AG04450 (cell line): ENCODE measurements around the gene DNAJC7. TPM values are rescaled to one million over a fixed set of nuclear protein-coding genes. Genes with fewer than 3 reads are reported as not detected.

ENCODE experiments used
- CTCF ChIA-PET: fragments of 300-600, 350-600 bp; formaldehyde crosslinking; extraction: SDS; loops from one replicate; lab custom pipeline; 2022; ENCODE audit warnings: antibody characterized with exemption, inconsistent platforms; lab: Charles Lee
- POLR2A ChIA-PET: fragments of 350-600 bp; formaldehyde crosslinking; extraction: SDS; loops from one replicate; lab custom pipeline; 2021; ENCODE audit warnings: antibody characterized with exemption, inconsistent platforms; lab: Yijun Ruan, JAX
- DNase-seq: peaks from one replicate; pipeline ENCODE4 v3.0.0-alpha.2; 2011; ENCODE audit warnings: low read depth, low spot score
- H3K27ac ChIP-seq: one replicate; pipeline ENCODE4 v1.5.1; 2012; ENCODE audit warnings: low read depth, low read length, control low read depth
- H3K27me3 ChIP-seq: one replicate; pipeline ENCODE4 v1.6.0; 2012; ENCODE audit warnings: low read length; ENCODE audit not compliant: control insufficient read depth, insufficient read depth
- H3K4me3 ChIP-seq: 2 replicates; pipeline ENCODE4 v1.5.1; 2011; ENCODE audit warnings: mild to moderate bottlenecking, low read depth, low read length, control low read depth
- H3K9me3 ChIP-seq: 2 replicates; pipeline ENCODE4 v1.5.1; 2012; ENCODE audit warnings: low read length; ENCODE audit not compliant: control insufficient read depth, insufficient read depth
- CTCF ChIP-seq: IDR thresholded peaks from 2 replicates; pipeline ENCODE4 v1.5.1; 2011; ENCODE audit warnings: low read depth, low read length, control low read depth, inconsistent platforms
- polyA plus RNA-seq: library from polyadenylated mRNA; depleted of rRNA; stranded (reverse); fragments of >200 nt; gene quantifications from 2 replicates; pipeline ENCODE4 v1.2.3, GENCODE V29; 2011; rRNA removed

DNAJC7 gene
- polyA plus RNA-seq, 1 experiment = 66.4 TPM

- ChIA-PET CTCF (interaction anchor here (0.6 to 1.7 kb wide), 6 partner anchors 10 to 384 kb away, joined by 3 to 9 read pairs (median 4); no protein-coding TSS in a partner anchor), POLR2A (interaction anchor here (0.6 to 2.6 kb wide), 10 partner anchors 9 to 607 kb away, joined by 3 to 23 read pairs (median 8); partner anchors contain the start of genes ACLY, CNP, EIF1 and FKBP10)
- Histone ChIP-seq H3K27ac (peak within 1 kb of the TSS; percentile 83), H3K27me3 (no peaks in the 10 kb centered on the region), H3K4me3 (peak within 1 kb of the TSS; percentile 72), H3K9me3 (no peaks in the 10 kb centered on the region)
- peak; percentile 94 for DNase-seq
- TF ChIP-seq CTCF = peak; percentile 60
These were observed 87.0 kb downstream of the DNAJC7 start, which contains the start of gene ODAD4 for GRCh38 chr17:41930009-41930832. ODAD4 (plus strand) TSS chr17:41930617; CDS start chr17:41930724, 107 bp downstream.

GRCh38 chr17:41928693-41929251 is 88.5 kb downstream of the DNAJC7 start:
- CTCF ChIA-PET = interaction anchor here (1.1 kb wide), 1 partner anchor 34 kb away, joined by 3 read pairs; no protein-coding TSS in a partner anchor
- no peaks in the 10 kb centered on the region for H3K27me3 ChIP-seq
- no peak overlapping the region for H3K4me3 ChIP-seq
- no peak overlapping the region for H3K27ac ChIP-seq
- POLR2A ChIA-PET = interaction anchor here (0.5 to 2.6 kb wide), 2 partner anchors 10 to 47 kb away, joined by 3 to 23 read pairs; partner anchors contain the start of gene ACLY
- no peak for DNase-seq
- H3K9me3 ChIP-seq = no peaks in the 10 kb centered on the region
- no peak for TF ChIP-seq CTCF

Other genes with a start within 250 kb of the DNAJC7 start
- gene JUP, start 230.7 kb downstream of the DNAJC7 start, polyA plus RNA-seq = 13.5 and 25.7 TPM in 2 replicates
- gene P3H4, start 205.5 kb downstream of the DNAJC7 start, polyA plus RNA-seq = 51.5 and 58.8 TPM in 2 replicates
- 487 and 624 TPM in 2 replicates for gene FKBP10, start 204.4 kb downstream of the DNAJC7 start, polyA plus RNA-seq
- 97.4 and 106 TPM in 2 replicates for gene NT5C3B, start 181.2 kb downstream of the DNAJC7 start, polyA plus RNA-seq
- gene KLHL10, start 179.6 kb downstream of the DNAJC7 start, polyA plus RNA-seq = 0.06 TPM in 2 replicates
- gene KLHL11, start 152.0 kb downstream of the DNAJC7 start, polyA plus RNA-seq = 7.6 and 9.3 TPM in 2 replicates
- gene ACLY, start 98.5 kb downstream of the DNAJC7 start, polyA plus RNA-seq = 161 and 163 TPM in 2 replicates
- 0.47 and 0.56 TPM in 2 replicates for gene ODAD4, start 86.8 kb downstream of the DNAJC7 start, polyA plus RNA-seq
- 53.0 and 85.7 TPM in 2 replicates for gene CNP, start 50.6 kb downstream of the DNAJC7 start, polyA plus RNA-seq
- 46.5 and 51.3 TPM in 2 replicates for gene NKIRAS2, start 2.7 kb upstream of the DNAJC7 start, polyA plus RNA-seq
- gene C17orf113, start 33.2 kb upstream of the DNAJC7 start, polyA plus RNA-seq = 0.07 and 0.09 TPM in 2 replicates
- gene ZNF385C, start 81.0 kb upstream of the DNAJC7 start, polyA plus RNA-seq = not detected in 2 replicates
- gene DHX58, start 95.3 kb upstream of the DNAJC7 start, polyA plus RNA-seq = 2.0 and 2.9 TPM in 2 replicates
- gene KAT2A, start 103.9 kb upstream of the DNAJC7 start, polyA plus RNA-seq = 13.6 and 15.5 TPM in 2 replicates
- not detected in 2 replicates for gene HSPB9, start 105.4 kb upstream of the DNAJC7 start, polyA plus RNA-seq
- 134 and 163 TPM in 2 replicates for gene RAB5C, start 137.6 kb upstream of the DNAJC7 start, polyA plus RNA-seq
- gene KCNH4, start 163.7 kb upstream of the DNAJC7 start, polyA plus RNA-seq = 0.01 and 0.02 TPM in 2 replicates
- not detected in 2 replicates for gene HCRT, start 168.0 kb upstream of the DNAJC7 start, polyA plus RNA-seq
- gene GHDC, start 177.1 kb upstream of the DNAJC7 start, polyA plus RNA-seq = 5.1 and 7.0 TPM in 2 replicates